Neural progenitor cell (in vitro differentiated cells): Measurements from ENCODE around the gene CDH13. TPM values are rescaled to one million over a fixed set of nuclear protein-coding genes. Genes with fewer than 3 reads are reported as not detected.

Source experiments
- DNase-seq: peaks from one replicate; pipeline ENCODE4 v3.0.0-alpha.2; 2016; ENCODE audit warnings: low spot score
- H2AFZ ChIP-seq: fragments of 200-600 bp; sonication (generic); replicated peaks from 2 replicates; pipeline ENCODE4 v1.6.1; 2016; ENCODE audit warnings: antibody characterized with exemption
- H3F3A ChIP-seq: fragments of 200-600 bp; sonication (generic); 2 replicates; pipeline ENCODE4 v1.6.1; 2016; ENCODE audit warnings: antibody characterized with exemption, low read depth
- H3K27ac ChIP-seq: fragments of 200-600 bp; sonication (generic); 2 replicates; pipeline ENCODE4 v1.5.1; 2016; ENCODE audit warnings: mild to moderate bottlenecking
- H3K27me3 ChIP-seq: fragments of 200-600 bp; sonication (generic); 2 replicates; pipeline ENCODE4 v1.6.1; 2016; ENCODE audit warnings: mild to moderate bottlenecking, moderate library complexity
- H3K36me3 ChIP-seq: fragments of 200-600 bp; sonication (generic); 2 replicates; pipeline ENCODE4 v1.5.1; 2016
- H3K4me1 ChIP-seq: fragments of 200-600 bp; sonication (generic); 2 replicates; pipeline ENCODE4 v1.6.1; 2016; ENCODE audit warnings: mixed run types
- H3K4me2 ChIP-seq: fragments of 200-600 bp; sonication (generic); 2 replicates; pipeline ENCODE4 v1.6.1; 2016
- H3K4me3 ChIP-seq: fragments of 200-600 bp; sonication (generic); 2 replicates; pipeline ENCODE4 v1.5.1; 2016
- H3K79me2 ChIP-seq: fragments of 200-600 bp; sonication (generic); 2 replicates; pipeline ENCODE4 v1.6.1; 2016; ENCODE audit warnings: low read depth
- H3K9ac ChIP-seq: fragments of 200-600 bp; sonication (generic); 2 replicates; pipeline ENCODE4 v1.6.1; 2016
- H3K9me3 ChIP-seq: fragments of 200-600 bp; sonication (generic); 2 replicates; pipeline ENCODE4 v1.5.1; 2016; ENCODE audit warnings: low read depth
- H4K20me1 ChIP-seq: fragments of 200-600 bp; sonication (generic); 2 replicates; pipeline ENCODE4 v1.6.1; 2016; ENCODE audit warnings: low read depth
- H3K27ac Mint-ChIP-seq: 3 replicates; pipeline ENCODE4 v1.8.0; 2021; ENCODE audit warnings: mixed read lengths
- H3K27me3 Mint-ChIP-seq: 2 replicates; pipeline ENCODE4 v1.8.0; 2022; ENCODE audit warnings: low read depth, mild to moderate bottlenecking, inconsistent platforms, moderate library complexity, mixed read lengths; ENCODE audit not compliant: insufficient read depth
- H3K36me3 Mint-ChIP-seq: 3 replicates; pipeline ENCODE4 v1.8.0; 2021; ENCODE audit warnings: mixed read lengths
- H3K4me1 Mint-ChIP-seq: 3 replicates; pipeline ENCODE4 v1.8.0; 2021; ENCODE audit warnings: mixed read lengths
- H3K4me3 Mint-ChIP-seq: 3 replicates; pipeline ENCODE4 v1.8.0; 2021; ENCODE audit warnings: mild to moderate bottlenecking, moderate library complexity, mixed read lengths
- H3K9me3 Mint-ChIP-seq: 3 replicates; pipeline ENCODE4 v1.8.0; 2020; ENCODE audit warnings: mixed read lengths
- EZH2 ChIP-seq: fragments of 200-600 bp; sonication (generic); IDR thresholded peaks from 2 replicates; pipeline ENCODE4 v1.6.1; 2017; ENCODE audit warnings: antibody characterized with exemption, mild to moderate bottlenecking, moderate library complexity
- EZH2phosphoT487 ChIP-seq: fragments of 200-600 bp; sonication (generic); IDR thresholded peaks from 2 replicates; pipeline ENCODE4 v1.6.1; 2017; ENCODE audit warnings: antibody characterized with exemption
- total RNA-seq: library from RNA; depleted of rRNA; stranded (reverse); fragments of >200 nt; gene quantifications from 2 replicates; pipeline ENCODE4 v1.2.3, GENCODE V29; 2015; ENCODE audit warnings: low replicate concordance
- TF ChIP-seq, protein P1 (sequence below): fragments of 200-600 bp; sonication (generic); IDR thresholded peaks from 2 replicates; pipeline ENCODE4 v1.5.1; 2017; ENCODE audit warnings: antibody characterized with exemption, mild to moderate bottlenecking

The CDH13 gene
- total RNA-seq, 1 donor from 2014 or later: 3.0 TPM

DNA sequence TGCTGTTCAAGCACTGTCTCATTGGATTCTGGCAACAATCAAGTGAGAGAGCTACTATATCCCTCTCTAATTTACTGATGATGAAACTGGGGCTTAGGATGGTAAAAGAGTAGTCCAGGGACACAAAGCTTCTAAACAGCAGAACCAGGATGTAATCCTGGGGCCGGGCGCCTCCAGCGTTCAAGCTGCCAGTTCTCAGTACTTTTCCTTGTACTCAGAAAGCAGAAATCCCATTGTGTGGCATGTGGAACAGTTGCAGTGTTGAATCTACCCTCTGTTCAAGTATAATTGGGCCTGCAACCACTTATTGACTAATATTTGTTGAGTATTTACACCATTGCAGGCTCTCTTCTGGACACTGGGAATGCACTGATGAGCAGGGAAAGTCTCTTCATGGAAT, 14.5 kb upstream of the CDH13 start:
- no peaks in the 10 kb centered on the region for H3K79me2 ChIP-seq
- H3K27ac Mint-ChIP-seq: no peak overlapping the region
- peaks cover 4% of the 10 kb centered on the region for H3K4me1 Mint-ChIP-seq
- H3K27me3 Mint-ChIP-seq: peaks cover 4% of the 10 kb centered on the region
- H3K36me3 ChIP-seq: no peaks in the 10 kb centered on the region
- no peak overlapping the region for H3K9ac ChIP-seq
- no peaks in the 10 kb centered on the region for H3K4me1 ChIP-seq
- no peak overlapping the region for H3K4me3 Mint-ChIP-seq
- H3K4me2 ChIP-seq: no peak overlapping the region
- H3K27me3 ChIP-seq: no peaks in the 10 kb centered on the region
- H3K9me3 ChIP-seq: no peaks in the 10 kb centered on the region
- H3K4me3 ChIP-seq: no peak overlapping the region
- no peak overlapping the region for H2AFZ ChIP-seq
- TF ChIP-seq EZH2: no peak
- no peak for TF ChIP-seq EZH2phosphoT487
- no peaks in the 10 kb centered on the region for H3K36me3 Mint-ChIP-seq
- no peak overlapping the region for H3K27ac ChIP-seq
- H4K20me1 ChIP-seq: no peaks in the 10 kb centered on the region
- no peak for DNase-seq
- no peaks in the 10 kb centered on the region for H3K9me3 Mint-ChIP-seq
- H3F3A ChIP-seq: no peaks in the 10 kb centered on the region

DNA sequence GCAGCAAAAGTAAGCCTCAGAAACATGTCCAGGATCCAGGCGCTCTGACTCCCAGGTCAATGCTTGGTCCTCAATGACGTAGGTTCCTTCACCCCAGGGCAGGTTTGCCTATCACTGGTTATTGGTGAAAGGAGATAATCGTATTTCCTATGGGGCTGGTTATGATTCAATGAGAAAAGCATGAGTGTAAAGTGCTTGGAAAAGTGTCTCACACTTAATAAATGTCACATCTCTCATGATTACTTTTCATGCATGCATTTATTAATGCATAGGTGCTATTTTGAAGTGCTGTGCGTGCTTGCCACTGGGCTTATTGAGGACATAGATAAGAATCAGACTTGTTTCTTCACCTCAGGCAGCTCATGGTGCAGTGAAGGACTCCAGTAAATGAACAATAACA, 10.4 kb upstream of the CDH13 start:
- H3K36me3 Mint-ChIP-seq: no peaks in the 10 kb centered on the region

DNA sequence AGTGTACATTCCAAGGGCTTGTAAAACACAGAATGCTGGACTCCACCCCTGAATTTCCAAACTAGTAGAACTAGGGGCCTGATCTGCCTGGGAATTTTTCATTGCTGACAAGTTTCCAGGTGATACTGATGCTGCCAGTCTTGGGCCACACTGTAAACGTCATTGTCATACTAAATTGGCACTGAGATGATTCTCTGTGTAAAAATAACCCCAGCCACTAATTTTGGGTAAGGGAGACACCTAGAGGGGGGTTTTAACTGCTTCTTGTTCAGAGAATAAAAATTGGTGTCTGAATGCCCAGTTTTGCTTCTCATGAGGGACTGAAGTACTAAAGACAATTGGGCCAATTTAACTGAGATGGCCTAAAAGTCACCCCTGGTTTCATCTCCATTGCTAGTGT, 5.0 kb upstream of the CDH13 start:
- Histone ChIP-seq H3K9me3 (no peaks in the 10 kb centered on the region), H3K27ac (no peak overlapping the region), H3K27me3 (peaks cover 32% of the 10 kb centered on the region), H2AFZ (no peak overlapping the region), H4K20me1 (no peaks in the 10 kb centered on the region), H3K4me2 (no peak overlapping the region), H3K36me3 (no peaks in the 10 kb centered on the region), H3K4me1 (no peaks in the 10 kb centered on the region), H3F3A (no peaks in the 10 kb centered on the region), H3K9ac (no peak overlapping the region), H3K79me2 (no peaks in the 10 kb centered on the region), H3K4me3 (no peak overlapping the region)
- peaks cover 13% of the 10 kb centered on the region for H3K4me1 Mint-ChIP-seq
- TF ChIP-seq EZH2 (no peak), EZH2phosphoT487 (no peak)
- TF ChIP-seq, protein P1, sequence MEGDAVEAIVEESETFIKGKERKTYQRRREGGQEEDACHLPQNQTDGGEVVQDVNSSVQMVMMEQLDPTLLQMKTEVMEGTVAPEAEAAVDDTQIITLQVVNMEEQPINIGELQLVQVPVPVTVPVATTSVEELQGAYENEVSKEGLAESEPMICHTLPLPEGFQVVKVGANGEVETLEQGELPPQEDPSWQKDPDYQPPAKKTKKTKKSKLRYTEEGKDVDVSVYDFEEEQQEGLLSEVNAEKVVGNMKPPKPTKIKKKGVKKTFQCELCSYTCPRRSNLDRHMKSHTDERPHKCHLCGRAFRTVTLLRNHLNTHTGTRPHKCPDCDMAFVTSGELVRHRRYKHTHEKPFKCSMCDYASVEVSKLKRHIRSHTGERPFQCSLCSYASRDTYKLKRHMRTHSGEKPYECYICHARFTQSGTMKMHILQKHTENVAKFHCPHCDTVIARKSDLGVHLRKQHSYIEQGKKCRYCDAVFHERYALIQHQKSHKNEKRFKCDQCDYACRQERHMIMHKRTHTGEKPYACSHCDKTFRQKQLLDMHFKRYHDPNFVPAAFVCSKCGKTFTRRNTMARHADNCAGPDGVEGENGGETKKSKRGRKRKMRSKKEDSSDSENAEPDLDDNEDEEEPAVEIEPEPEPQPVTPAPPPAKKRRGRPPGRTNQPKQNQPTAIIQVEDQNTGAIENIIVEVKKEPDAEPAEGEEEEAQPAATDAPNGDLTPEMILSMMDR: peak; percentile 34
- no peak overlapping the region for H3K4me3 Mint-ChIP-seq
- H3K36me3 Mint-ChIP-seq: no peaks in the 10 kb centered on the region
- no peak for DNase-seq
- H3K27ac Mint-ChIP-seq: no peak overlapping the region
- peaks cover 21% of the 10 kb centered on the region for H3K27me3 Mint-ChIP-seq
- no peaks in the 10 kb centered on the region for H3K9me3 Mint-ChIP-seq

More for the DNA sequence above, 10.4 kb upstream of the CDH13 start:
- TF ChIP-seq, protein P1: no peak
- TF ChIP-seq EZH2phosphoT487: no peak
- TF ChIP-seq EZH2: no peak
- Histone ChIP-seq H3K36me3 (no peaks in the 10 kb centered on the region), H3K4me2 (no peak overlapping the region), H3K9me3 (no peaks in the 10 kb centered on the region), H4K20me1 (no peaks in the 10 kb centered on the region), H3K27ac (no peak overlapping the region), H3F3A (no peaks in the 10 kb centered on the region), H3K9ac (no peak overlapping the region), H3K4me1 (no peaks in the 10 kb centered on the region), H3K4me3 (no peak overlapping the region), H3K27me3 (no peaks in the 10 kb centered on the region), H2AFZ (no peak overlapping the region), H3K79me2 (no peaks in the 10 kb centered on the region)
- Mint-ChIP-seq H3K9me3 (no peaks in the 10 kb centered on the region), H3K27me3 (peaks cover 4% of the 10 kb centered on the region), H3K4me3 (no peak overlapping the region), H3K27ac (no peak overlapping the region), H3K4me1 (peaks cover 2% of the 10 kb centered on the region)
- DNase-seq: no peak

DNA sequence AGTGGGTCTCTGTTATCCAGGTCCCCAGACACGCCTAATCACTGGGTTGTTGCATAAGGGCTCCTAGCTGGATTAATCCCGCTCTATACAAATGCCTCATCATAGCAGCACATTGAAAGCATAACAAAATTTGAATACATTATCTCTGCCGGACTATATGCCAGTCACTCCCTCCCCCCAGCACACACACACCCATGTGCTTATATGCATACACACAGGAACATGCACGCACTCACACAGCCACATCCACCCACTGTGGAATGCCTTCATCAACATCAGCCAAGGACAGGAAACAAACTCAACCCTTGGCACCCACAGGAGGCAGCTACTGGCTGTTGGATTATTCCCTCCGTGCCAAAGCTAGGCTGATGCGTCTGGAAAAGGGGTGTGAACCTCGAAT, 3.5 kb upstream of the CDH13 start:
- H3K9me3 ChIP-seq: no peaks in the 10 kb centered on the region
- no peak for DNase-seq
- no peak overlapping the region for H3K27ac ChIP-seq
- TF ChIP-seq EZH2: no peak
- TF ChIP-seq EZH2phosphoT487: no peak
- TF ChIP-seq, protein P1: no peak
- no peaks in the 10 kb centered on the region for H3K36me3 Mint-ChIP-seq
- H3K4me2 ChIP-seq: no peak overlapping the region
- H3K27me3 Mint-ChIP-seq: peaks cover 25% of the 10 kb centered on the region
- no peak overlapping the region for H3K4me3 Mint-ChIP-seq
- no peaks in the 10 kb centered on the region for H3K36me3 ChIP-seq
- H3K4me3 ChIP-seq: no peak overlapping the region
- peaks cover 47% of the 10 kb centered on the region for H3K27me3 ChIP-seq
- H3K4me1 Mint-ChIP-seq: peaks cover 13% of the 10 kb centered on the region
- H3K9me3 Mint-ChIP-seq: no peaks in the 10 kb centered on the region
- no peak overlapping the region for H3K9ac ChIP-seq
- H3K79me2 ChIP-seq: no peaks in the 10 kb centered on the region
- no peak overlapping the region for H2AFZ ChIP-seq
- peaks cover 5% of the 10 kb centered on the region for H3K4me1 ChIP-seq
- H3F3A ChIP-seq: no peaks in the 10 kb centered on the region
- no peaks in the 10 kb centered on the region for H4K20me1 ChIP-seq
- no peak overlapping the region for H3K27ac Mint-ChIP-seq
